GM12878 (cell line): Measurements from ENCODE around the gene CLEC12A. TPM values are rescaled to one million over a fixed set of nuclear protein-coding genes. Genes with fewer than 3 reads are reported as not detected.

Experiments used
- ASH2L ChIP-seq: fragments of 300-600, 200-600 bp; sonication (generic); IDR thresholded peaks from 2 replicates; pipeline ENCODE4 v1.6.1; 2017; ENCODE audit warnings: low read depth, mild to moderate bottlenecking, borderline replicate concordance
- ATF7 ChIP-seq: fragments of 450-650 bp; IDR thresholded peaks from 2 replicates; pipeline ENCODE4 v1.6.1; 2016; ENCODE audit warnings: low read depth, mild to moderate bottlenecking
- BCL3 ChIP-seq: IDR thresholded peaks from 2 replicates; pipeline ENCODE4 v1.6.1; 2011; ENCODE audit warnings: borderline replicate concordance, low read depth, mild to moderate bottlenecking, moderate library complexity, low read length; ENCODE audit not compliant: insufficient read depth, poor library complexity, severe bottlenecking
- BMI1 ChIP-seq: fragments of 450-650 bp; IDR thresholded peaks from 2 replicates; pipeline ENCODE4 v1.6.1; 2016; ENCODE audit warnings: mild to moderate bottlenecking, moderate library complexity, borderline replicate concordance
- CREM ChIP-seq: IDR thresholded peaks from 2 replicates; pipeline ENCODE4 v1.6.1; 2014; ENCODE audit warnings: antibody characterized with exemption, low read depth
- EGR1 ChIP-seq, 2 experiments: IDR thresholded peaks; 1 replicate in 1 of 2; 2 replicates in 1 of 2; pipeline ENCODE4 v1.6.1; 2011 to 2012; ENCODE audit warnings: low read depth in 2 of 2, low read length in 2 of 2, borderline replicate concordance in 1 of 2, mild to moderate bottlenecking in 1 of 2, moderate library complexity in 1 of 2
- EP300 ChIP-seq, 2 experiments: fragments of 150-350 bp in 1 of 2; IDR thresholded peaks; 2 replicates each; pipeline ENCODE4 v1.6.1; 2011 to 2012; ENCODE audit warnings: low read depth in 2 of 2, low read length in 2 of 2, borderline replicate concordance in 1 of 2, improper control_type of control experiment in 1 of 2, inconsistent platforms in 1 of 2; ENCODE audit not compliant: control insufficient read depth in 1 of 2
- FOXK2 ChIP-seq: fragments of 450-650 bp; IDR thresholded peaks from 2 replicates; pipeline ENCODE4 v1.6.1; 2017; ENCODE audit warnings: mild to moderate bottlenecking, moderate library complexity
- MAX ChIP-seq: IDR thresholded peaks from 2 replicates; pipeline ENCODE4 v1.6.1; 2012; ENCODE audit warnings: low read depth, low read length, improper control_type of control experiment
- NKRF ChIP-seq: fragments of 450-650 bp; conservative IDR thresholded peaks from 2 replicates; pipeline ENCODE4 v1.6.1; 2017; ENCODE audit warnings: mild to moderate bottlenecking, moderate library complexity
- NR2C2 ChIP-seq: IDR thresholded peaks from 2 replicates; pipeline ENCODE4 v1.6.1; 2011; ENCODE audit warnings: borderline replicate concordance, low read depth; ENCODE audit not compliant: control insufficient read depth, insufficient read length
- PML ChIP-seq: IDR thresholded peaks from 2 replicates; pipeline ENCODE4 v1.6.1; 2012; ENCODE audit warnings: low read length, inconsistent platforms
- POLR2AphosphoS2 ChIP-seq: IDR thresholded peaks from 2 replicates; pipeline ENCODE4 v1.6.1; 2011; ENCODE audit warnings: low read depth, mild to moderate bottlenecking, low read length, improper control_type of control experiment, moderate library complexity
- POU2F2 ChIP-seq: IDR thresholded peaks from 3 replicates; pipeline ENCODE4 v1.6.1; 2011; ENCODE audit warnings: low read depth, mild to moderate bottlenecking, low read length, borderline replicate concordance
- RCOR1 ChIP-seq: conservative IDR thresholded peaks from 2 replicates; pipeline ENCODE4 v1.6.1; 2012; ENCODE audit warnings: low read depth, low read length, improper control_type of control experiment
- SMARCA5 ChIP-seq: fragments of 450-650 bp; IDR thresholded peaks from 2 replicates; pipeline ENCODE4 v1.6.1; 2017; ENCODE audit warnings: mild to moderate bottlenecking
- SUPT20H ChIP-seq: IDR thresholded peaks from 2 replicates; pipeline ENCODE4 v1.6.1; 2011; ENCODE audit warnings: low read depth, mild to moderate bottlenecking, low read length, moderate library complexity, borderline replicate concordance; ENCODE audit not compliant: control insufficient read depth
- TCF3 ChIP-seq: IDR thresholded peaks from 2 replicates; pipeline ENCODE4 v1.6.1; 2012; ENCODE audit warnings: low read depth, mild to moderate bottlenecking, low read length, borderline replicate concordance; ENCODE audit not compliant: insufficient read depth
- TCF7 ChIP-seq: IDR thresholded peaks from 2 replicates; pipeline ENCODE4 v1.6.1; 2014; ENCODE audit warnings: antibody characterized with exemption, borderline replicate concordance
- YBX1 ChIP-seq: fragments of 450-650 bp; IDR thresholded peaks from 2 replicates; pipeline ENCODE4 v1.6.1; 2016; ENCODE audit warnings: antibody characterized with exemption
- polyA plus RNA-seq, 11 experiments: library from polyadenylated mRNA; depleted of rRNA in 4 of 11; unstranded in 6 of 11; stranded (reverse) in 5 of 11; fragments of >200 nt; fragmentation: Nextera tagmentation in 4 of 11; fragmentation: Illumina TruSeq in 1 of 11; extraction: Ambion mirVana in 4 of 11; extraction: Trizol in 1 of 11; gene quantifications; 1 replicate in 1 of 11; 2 replicates in 10 of 11; pipeline versions ENCODE4 v1.2.1 to v1.2.3, GENCODE V29; 2011 to 2016; ENCODE audit warnings: inconsistent platforms in 2 of 11, missing spikeins in 2 of 11, low read depth in 1 of 11
- total RNA-seq, 4 experiments: library from RNA; depleted of rRNA in 3 of 4; stranded (reverse); fragments of >200 nt in 3 of 4; fragmentation: Illumina TruSeq in 1 of 4; extraction: Trizol in 1 of 4; gene quantifications; 2 replicates each; pipeline versions ENCODE4 v1.2.1 to v1.2.3, GENCODE V29; 2013 to 2021
- TF ChIP-seq, protein P1 (sequence below): fragments of 150-350 bp; IDR thresholded peaks from 2 replicates; pipeline ENCODE4 v1.6.1; 2016; ENCODE audit warnings: low read depth, low read length
- TF ChIP-seq, protein P2 (sequence below): IDR thresholded peaks from 2 replicates; pipeline ENCODE4 v1.6.1; 2011; ENCODE audit warnings: low read depth, low read length, improper control_type of control experiment, borderline replicate concordance

CLEC12A gene
- total and polyA plus RNA-seq, 10 of the 15 experiments (the other 5 are each of a cell fraction or from before 2014, with no cell fraction given), result 0.07 to 0.21 TPM; not detected in 8

DNA sequence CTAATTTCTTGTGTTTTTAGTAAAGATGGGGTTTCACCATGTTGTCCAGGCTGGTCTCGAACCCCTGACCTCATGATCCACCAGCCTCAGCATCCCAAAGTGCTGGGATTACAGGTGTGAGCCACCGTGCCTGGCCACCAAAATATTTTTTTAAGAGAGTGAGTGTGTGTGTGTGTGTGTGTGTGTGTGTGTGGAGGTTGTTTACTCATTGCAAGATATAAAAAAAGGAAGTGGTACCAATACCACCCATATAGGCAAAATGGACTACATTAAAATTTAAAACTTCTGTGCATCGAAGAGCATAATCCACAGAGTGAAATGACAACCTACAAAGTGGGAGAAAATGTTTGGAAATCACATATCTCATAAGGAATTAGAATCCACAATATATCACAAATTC lies 23.5 kb upstream of the CLEC12A start (continued):
- TF ChIP-seq, protein P1, sequence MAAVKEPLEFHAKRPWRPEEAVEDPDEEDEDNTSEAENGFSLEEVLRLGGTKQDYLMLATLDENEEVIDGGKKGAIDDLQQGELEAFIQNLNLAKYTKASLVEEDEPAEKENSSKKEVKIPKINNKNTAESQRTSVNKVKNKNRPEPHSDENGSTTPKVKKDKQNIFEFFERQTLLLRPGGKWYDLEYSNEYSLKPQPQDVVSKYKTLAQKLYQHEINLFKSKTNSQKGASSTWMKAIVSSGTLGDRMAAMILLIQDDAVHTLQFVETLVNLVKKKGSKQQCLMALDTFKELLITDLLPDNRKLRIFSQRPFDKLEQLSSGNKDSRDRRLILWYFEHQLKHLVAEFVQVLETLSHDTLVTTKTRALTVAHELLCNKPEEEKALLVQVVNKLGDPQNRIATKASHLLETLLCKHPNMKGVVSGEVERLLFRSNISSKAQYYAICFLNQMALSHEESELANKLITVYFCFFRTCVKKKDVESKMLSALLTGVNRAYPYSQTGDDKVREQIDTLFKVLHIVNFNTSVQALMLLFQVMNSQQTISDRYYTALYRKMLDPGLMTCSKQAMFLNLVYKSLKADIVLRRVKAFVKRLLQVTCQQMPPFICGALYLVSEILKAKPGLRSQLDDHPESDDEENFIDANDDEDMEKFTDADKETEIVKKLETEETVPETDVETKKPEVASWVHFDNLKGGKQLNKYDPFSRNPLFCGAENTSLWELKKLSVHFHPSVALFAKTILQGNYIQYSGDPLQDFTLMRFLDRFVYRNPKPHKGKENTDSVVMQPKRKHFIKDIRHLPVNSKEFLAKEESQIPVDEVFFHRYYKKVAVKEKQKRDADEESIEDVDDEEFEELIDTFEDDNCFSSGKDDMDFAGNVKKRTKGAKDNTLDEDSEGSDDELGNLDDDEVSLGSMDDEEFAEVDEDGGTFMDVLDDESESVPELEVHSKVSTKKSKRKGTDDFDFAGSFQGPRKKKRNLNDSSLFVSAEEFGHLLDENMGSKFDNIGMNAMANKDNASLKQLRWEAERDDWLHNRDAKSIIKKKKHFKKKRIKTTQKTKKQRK, result no peak
- no peak for TF ChIP-seq SMARCA5
- TF ChIP-seq TCF7, result no peak
- TF ChIP-seq YBX1, result no peak
- 0 out of 2 replicates have a peak, but pooled peaks have one; percentile 11 for TF ChIP-seq CREM
- TF ChIP-seq ASH2L, result no peak
- no peak for TF ChIP-seq NR2C2
- no peak for TF ChIP-seq RCOR1
- no peak for TF ChIP-seq POLR2AphosphoS2
- TF ChIP-seq ATF7, result no peak
- TF ChIP-seq NKRF, result no peak
- TF ChIP-seq PML, result no peak
- TF ChIP-seq BMI1, result no peak
- TF ChIP-seq EP300 (IDR thresholded peaks at IDR 0.05; ENCODE audit: borderline replicate concordance in 1 of 2, control insufficient read depth in 1 of 2, low read depth in 2 of 2, low read length in 2 of 2), result 0 out of 4 replicates have a peak, but pooled peaks of 1 of the 2 experiments have one; percentile 12
- TF ChIP-seq TCF3, result no peak
- TF ChIP-seq MAX, result no peak
- no peak for TF ChIP-seq EGR1 (IDR thresholded peaks at IDR 0.05; ENCODE audit: borderline replicate concordance in 1 of 2, low read depth in 2 of 2, low read length in 2 of 2)
- no peak for TF ChIP-seq POU2F2
- TF ChIP-seq, protein P2, sequence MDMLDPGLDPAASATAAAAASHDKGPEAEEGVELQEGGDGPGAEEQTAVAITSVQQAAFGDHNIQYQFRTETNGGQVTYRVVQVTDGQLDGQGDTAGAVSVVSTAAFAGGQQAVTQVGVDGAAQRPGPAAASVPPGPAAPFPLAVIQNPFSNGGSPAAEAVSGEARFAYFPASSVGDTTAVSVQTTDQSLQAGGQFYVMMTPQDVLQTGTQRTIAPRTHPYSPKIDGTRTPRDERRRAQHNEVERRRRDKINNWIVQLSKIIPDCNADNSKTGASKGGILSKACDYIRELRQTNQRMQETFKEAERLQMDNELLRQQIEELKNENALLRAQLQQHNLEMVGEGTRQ, result no peak
- TF ChIP-seq BCL3, result no peak
- TF ChIP-seq FOXK2, result no peak
- no peak for TF ChIP-seq SUPT20H
